Amygdala (tissue), 56 donors: Measurements from ENCODE around the gene RASAL1.
"Not testable (repeated sequence)": the region's sequence is repeated elsewhere in the genome, so short reads cannot be mapped to it uniquely, and the experiment has no call there.

Source experiments
- DNase-seq, 56 donors: peaks; one replicate each; lab custom pipeline; 2025; lab: John Stamatoyannopoulos, UW

The RASAL1 gene

DNA sequence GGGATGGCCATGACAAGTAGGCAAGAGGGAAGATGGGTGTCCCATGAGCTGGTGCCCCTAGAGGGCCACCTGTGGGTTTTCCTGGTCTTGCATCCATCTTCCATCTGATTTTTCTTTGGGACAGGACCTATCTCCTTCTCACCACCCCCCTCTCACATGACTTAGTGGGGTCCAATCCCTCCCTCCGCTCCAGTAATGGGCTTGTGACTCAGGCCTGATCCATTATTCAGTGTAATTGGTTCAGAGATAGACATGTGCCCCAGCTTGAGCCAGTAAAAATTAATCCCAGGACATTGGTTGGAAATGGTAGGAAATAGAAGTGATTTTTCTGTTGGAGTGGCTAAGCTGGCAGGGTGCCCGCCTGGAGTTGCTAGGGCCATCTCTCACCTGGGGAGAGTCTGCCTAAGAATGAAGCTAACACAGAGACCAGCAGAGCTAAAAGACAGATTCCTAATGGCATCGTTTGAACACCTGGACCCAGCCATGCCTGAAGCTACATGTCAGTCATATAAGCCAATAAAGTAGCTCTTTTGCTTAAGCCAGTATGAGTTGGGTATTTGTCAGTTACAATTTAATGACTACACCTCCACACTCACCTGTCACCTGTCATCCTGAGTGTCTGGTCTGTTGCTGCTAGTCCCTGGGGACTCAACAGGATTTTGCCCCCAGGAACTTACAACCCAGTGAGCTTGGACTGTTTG is 14.7 kb downstream of the RASAL1 start:
- peak in 4 of 56 donors; percentile 7 to 48 (median 20) for DNase-seq

DNA sequence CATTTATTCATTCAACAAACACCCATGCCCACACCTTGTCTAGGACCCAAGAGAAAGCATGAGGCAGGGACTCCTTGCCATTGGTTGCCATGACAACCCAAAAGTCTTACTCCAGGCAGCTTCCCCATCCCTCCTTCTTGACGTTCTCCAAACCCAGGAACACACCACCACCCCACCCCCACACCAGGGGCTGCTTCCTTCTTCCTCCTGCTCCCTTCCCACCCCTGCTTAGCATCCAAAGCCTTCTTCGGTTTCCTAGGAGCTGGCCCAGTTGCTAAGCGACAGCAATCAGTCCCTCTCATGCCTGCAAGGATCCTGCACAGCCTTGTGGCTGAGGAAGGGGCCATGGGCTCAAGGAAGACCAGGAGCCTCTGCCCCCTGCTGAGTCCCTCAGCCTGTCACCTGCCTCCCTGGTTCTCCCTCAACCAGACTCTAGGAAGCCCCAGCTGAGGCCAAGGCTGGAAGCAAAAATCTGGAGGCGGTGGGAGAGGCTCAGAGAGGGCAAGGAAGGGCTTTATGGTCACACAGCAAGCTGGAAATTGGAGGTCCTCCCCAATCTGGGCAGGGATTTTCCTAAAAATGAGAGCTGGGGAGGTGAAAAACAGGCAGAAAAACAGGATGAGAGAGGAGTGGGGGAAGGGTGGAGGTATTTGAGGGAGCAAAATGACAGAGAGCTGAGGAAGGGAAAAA is 15.4 kb downstream of the RASAL1 start:
- peak in 35 of 56 donors; percentile 13 to 82 (median 51) for DNase-seq

DNA sequence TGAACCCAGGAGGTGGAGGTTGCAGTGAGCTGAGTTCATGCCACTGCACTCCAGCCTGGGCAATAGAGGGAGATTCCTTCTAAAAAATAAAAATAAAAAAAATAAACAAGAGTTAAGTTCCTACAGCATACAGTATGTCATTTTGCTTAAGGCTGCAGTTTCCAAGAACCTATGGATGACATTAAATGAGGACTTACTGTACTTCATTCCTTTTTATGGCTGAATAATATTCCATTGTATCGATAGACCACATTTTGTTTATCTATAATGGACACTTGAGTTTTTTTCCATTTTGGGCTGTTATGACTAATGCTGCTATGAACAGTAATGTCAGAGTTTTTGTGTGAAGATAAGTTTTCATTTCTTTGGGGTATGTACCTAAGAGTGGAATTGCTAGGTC is 17.4 kb downstream of the RASAL1 start:
- DNase-seq: no peak

DNA sequence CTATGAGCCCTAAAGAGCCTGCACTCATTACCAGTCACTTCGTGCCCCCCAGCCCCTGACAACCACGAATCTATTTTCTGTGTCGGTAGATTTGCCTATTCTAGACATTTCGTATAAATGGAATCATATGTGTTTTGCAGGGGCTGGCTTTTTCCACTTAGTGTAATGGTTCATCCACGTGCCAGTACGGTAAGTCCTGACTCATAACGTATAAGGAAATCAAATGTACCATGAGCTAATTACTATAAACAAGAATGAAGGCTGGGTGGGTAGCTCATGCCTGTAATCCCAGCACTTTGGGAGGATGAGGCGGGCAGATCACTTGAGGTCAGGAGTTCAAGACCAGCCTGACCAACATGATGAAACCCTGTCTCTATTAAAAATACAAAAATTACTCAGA is 17.9 kb downstream of the RASAL1 start:
- not testable (repeated sequence) for DNase-seq

DNA sequence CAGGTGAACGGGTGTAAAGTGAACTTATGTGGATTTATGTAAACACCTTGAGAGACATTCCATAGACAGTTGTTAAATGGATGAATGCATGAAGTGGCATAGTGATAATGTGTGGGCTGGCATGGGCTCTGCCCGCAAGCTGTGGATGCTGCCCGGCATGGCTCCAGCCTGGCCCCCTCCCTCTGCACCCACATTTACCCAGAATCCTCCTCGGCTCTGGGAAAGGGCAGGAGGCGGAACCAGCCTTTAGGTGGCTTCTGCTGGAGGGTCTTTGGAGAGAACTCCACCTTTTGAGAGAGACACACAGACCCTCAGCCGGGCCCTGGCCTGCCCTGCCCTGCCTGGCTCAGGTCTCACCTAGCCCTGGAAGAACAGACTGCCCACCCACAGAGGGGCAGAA is 18.7 kb downstream of the RASAL1 start:
- DNase-seq: peak in 11 of 56 donors; percentile 22 to 62 (median 36)

DNA sequence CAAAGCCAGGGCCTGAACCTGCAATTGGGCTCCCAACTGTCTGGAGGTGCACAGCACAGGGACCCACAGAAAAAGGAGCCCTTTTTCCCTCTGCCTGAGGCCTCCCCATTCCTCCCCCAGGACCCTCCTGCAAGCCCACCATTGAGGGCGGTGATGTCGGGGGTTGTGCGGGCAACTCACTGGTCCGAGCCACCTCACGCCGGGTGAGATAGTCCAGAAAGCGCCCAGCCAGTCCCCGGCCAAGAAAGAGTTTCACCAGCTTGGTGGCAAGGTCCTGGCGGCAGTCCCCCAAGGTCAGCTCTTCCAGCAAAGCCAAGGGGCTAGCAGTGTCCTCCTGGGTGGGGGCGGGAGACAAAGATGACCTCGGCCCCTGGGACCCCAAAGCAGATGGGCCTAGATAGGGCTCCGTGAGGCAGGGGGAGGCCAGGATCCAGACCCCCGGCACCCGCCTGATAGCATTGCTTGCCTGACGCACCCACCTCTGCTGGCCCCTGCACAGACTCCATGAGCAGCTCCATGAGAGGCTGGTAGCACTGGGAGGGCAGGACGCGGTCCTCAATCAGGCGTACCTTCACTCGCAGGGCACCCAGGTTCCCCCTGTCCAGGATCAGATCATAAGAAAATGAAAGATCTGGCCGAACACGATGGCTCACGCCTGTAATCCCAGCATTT is 20.0 kb downstream of the RASAL1 start:
- DNase-seq: no peak

DNA sequence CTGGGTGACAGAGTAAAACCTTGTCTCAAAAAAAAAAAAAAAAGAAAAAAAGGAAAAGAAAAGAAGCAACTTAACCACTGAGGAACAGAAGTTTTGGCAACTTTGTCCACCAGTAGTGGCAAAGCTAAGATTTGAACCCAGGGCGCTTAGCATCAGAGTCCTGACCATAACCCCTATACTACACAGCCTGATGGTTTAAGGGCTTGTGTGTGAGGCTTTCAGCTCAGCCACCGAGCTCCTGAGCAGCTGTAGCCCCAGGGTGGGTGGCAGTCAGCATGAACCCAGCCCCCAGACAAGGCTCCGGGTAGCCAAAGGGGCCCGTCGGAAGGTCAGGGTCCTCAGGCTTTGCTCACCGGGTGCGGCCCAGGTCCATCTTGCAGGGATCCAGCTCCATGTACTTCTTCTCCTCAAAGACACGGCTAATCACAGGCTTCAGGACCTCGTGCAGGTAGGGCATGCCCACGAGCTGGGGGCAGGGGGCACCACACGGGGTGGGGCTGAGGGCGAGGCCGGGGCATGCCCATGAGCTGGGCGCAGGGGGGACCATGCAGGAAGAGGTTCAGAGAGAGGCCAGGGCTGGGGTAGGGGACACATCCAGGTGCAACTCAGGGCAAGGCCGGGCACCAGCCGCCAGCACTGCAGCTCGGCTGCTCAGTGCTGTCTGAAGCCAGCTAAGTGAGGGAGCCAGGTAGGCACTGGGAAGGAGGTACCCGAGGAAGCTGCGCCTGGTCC is 20.9 kb downstream of the RASAL1 start:
- no peak for DNase-seq

DNA sequence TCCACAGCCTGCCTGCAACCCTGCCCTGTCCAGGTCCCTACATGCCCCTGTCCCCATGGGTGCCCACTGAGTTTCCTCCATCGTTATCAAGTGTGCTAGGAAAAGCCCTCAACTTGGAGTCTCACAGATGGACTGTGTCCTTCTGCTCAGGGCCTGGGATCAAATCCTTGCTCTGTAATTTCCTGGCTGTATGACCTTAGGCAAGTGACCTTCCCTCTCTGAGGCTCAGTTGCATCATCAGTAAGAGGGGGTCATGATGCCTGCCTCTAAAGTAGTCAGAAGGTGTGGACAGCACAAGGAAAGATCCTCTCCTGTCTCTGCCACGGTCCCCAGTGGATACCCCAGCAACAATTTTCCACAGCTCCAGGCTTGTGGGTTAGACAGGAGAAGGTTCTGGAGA is 22.2 kb downstream of the RASAL1 start:
- DNase-seq: no peak

DNA sequence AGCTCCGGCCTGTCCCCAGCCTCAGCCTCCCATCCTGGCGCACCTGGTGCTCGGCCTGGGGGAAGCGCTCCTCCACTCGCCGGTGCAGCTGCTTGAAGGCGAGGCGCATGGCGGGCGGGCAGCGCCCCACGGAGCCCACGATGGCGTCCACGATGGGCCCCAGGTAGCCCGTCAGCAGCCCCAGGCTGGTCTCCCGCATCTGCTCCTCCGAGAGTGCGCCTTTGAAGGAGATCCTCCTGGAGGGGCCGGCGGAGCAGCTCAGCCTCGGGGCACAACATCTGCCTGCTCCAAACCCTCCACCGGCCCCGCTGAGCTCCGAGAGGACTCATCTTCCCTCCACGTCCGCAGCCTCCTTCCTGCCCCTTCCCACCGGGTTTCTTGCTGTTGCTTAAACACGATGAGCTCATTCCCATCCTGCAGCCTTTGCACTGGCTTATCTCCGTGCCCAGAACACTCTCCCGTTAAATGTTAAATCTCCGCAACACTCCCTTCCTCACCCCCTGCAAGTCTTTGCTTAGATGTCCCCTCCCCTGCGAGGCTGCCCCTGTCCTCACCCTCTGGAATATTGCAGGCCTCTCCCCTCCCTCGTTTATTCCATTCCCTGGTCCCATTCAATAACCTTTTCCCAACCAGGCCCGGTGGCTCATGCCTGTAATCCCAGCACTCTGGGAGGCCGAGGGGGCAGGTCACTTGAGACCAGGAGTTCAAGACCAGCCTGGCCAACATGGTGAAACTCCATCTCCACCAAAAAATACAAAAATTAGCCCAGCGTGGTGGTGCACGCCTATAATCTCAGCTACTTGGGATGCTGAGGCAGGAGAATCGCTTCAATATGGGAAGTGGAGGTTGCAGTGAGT is 23.3 kb downstream of the RASAL1 start:
- no peak for DNase-seq

DNA sequence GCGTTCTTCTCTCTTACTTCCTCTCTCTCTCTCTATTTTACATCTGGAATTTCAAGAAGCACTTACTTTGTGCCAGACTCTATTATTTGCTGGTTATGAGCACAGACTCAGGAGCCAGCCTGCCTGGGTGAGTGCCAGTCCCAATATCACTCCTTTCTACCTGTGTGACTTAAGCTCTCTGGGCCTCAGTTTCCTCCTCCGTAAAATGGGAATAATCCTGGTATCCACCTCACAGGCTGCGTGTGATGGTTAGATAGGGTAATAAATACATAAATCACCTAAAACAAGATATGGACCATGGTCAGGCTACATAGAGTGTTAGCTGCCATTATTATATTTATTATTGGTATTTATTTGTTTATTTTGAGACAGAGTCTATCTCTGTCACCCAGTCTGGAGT is 24.3 kb downstream of the RASAL1 start:
- no peak for DNase-seq

DNA sequence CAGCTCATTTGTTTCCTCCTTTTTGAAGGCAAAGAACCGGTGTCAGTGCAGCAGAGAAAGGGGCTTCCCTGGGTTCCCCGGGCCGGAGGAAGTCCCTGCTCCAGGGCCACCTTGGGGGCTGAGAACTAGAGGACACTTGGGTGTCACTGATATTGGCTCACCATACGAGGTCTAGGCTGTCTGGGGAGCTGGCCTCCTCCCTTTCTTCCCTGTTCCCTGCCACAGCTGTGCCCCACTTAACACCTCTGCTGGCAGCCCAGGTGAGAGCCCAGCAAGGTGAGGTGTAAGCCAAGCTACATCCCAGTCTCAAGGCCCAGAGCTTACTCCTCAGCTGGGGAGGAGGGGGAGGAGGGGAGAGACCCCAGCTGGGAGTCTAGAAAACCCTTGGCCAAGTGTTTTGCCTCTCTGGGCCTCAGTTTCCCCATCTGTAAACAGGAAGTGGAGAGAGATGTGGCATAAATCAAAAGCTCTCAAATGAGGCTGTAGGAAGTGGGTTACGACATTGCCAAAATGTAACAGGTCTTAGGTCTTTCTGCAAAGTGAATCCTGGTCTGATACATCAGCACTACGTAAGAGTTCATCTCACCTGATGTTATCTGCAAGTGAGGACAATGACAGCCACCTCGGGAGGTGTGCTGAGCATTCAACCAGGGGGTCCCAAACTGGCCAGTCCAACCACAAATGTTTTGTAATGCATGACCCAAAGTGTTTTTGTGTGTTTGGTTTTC is 25.5 kb downstream of the RASAL1 start:
- DNase-seq: no peak

DNA sequence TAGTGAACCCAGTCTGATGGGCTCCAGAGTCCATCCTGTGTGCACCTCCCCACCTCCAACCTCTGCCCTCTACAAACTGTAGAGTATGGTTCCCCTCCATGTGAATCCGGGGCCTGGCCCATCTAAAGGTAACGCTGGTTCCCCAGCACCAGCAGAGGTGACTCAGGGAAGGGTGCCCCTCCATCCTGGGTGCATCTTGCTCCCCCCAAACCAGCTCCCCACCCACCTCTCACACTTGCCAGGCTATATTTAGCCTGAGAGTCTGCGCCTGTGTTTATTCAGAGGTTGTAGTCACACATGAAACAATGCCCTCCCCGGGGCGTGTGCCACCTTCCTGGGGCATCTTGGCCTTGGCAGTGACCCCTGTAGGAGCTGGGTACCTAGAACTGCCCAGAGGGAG is 26.2 kb downstream of the RASAL1 start:
- DNase-seq: peak in 1 of 56 donors; percentile 14

DNA sequence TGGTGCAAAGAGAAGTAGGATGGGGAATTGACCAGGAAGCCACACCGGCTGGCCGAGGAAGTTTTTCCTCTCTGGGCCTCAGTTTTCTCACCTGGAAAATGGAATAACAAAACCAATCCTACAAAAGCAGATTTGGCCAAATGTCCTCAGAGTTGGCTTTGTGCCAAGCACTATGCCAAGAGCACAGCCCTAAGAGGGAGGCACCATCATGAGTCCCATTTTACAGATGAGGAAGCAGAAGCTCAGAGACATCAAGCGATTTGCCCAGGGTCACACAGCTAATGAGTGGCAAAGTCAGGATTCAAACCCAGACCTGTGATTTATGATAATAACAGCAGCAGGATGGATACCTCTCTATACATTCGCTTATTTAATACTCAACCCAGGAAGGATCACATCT is 27.3 kb downstream of the RASAL1 start:
- no peak for DNase-seq

DNA sequence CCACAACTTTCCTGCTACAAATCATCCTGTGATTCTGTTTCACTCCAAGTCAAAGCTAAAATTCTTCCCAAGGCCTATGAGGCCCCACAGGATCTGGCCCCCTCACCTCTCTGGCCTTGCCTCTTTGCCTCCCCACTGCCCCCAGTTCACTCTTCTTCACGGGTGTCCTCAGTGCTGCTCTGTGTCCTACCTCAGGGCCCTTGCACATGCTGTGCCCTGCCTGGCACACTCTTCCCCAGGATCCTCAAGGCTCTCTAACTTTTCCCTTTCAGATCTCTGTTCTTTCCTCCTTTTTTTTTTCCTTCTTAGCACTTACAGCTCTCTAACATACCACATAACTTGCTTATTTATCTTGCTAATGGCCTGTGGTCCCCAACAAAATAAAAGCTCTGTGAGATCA is 29.2 kb downstream of the RASAL1 start:
- DNase-seq: no peak

DNA sequence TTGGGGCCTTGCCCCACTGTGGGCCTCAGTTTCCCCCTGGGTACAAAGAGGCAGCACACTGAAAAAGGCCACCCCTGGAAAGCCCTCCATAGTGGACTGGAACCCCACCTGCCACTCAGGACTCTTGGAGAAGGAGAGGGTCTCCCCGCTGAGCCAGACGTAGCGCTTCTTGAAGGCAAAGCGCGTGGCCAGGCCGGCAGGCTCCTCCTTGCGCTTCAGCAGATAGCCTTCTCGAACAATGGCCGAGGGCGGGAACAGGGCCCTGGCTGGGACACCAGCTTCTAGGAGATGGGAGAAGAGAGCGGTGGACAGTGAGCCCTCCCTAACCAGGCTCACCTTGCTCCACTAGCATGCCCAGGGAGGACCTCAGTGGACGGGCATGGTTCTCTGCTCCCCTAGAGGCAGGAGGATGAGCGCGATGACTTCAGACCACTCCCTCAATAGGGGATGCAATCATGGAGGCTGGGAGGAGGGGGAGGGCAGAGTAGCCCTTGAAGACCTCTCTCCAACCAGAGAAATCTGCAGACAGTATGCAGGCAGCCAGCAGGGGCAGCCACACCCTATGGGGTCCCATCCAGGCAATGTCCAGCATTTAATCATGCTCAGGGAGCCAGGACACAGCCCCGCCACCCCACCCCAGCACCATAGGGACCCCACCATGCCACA is 29.8 kb downstream of the RASAL1 start:
- no peak for DNase-seq

DNA sequence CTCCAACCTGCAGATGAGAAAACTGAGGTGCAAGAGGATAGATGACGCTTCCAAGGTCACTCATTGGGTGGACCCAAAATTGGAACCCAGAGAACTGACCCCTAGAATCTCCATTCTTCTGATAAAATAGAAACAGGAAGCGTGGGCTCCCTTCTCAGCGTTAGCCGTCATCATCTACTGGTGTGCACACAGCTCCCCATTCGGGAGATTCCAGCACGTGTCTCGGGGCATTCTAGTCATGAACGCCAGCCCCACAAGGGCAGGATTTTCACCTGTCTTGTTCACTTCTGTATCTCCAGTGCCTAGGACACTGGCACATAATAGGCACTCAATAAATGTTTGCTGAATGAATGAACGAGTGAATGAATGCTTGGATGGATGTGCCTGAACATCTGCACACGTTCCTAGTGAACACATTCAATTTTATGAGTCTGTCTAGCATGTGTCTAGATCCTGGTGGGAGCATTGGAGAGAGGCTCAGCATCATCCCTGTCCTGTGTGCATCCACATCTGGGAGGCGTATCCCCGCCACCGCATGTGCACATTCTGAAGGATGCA is 30.5 kb downstream of the RASAL1 start:
- DNase-seq: no peak

DNA sequence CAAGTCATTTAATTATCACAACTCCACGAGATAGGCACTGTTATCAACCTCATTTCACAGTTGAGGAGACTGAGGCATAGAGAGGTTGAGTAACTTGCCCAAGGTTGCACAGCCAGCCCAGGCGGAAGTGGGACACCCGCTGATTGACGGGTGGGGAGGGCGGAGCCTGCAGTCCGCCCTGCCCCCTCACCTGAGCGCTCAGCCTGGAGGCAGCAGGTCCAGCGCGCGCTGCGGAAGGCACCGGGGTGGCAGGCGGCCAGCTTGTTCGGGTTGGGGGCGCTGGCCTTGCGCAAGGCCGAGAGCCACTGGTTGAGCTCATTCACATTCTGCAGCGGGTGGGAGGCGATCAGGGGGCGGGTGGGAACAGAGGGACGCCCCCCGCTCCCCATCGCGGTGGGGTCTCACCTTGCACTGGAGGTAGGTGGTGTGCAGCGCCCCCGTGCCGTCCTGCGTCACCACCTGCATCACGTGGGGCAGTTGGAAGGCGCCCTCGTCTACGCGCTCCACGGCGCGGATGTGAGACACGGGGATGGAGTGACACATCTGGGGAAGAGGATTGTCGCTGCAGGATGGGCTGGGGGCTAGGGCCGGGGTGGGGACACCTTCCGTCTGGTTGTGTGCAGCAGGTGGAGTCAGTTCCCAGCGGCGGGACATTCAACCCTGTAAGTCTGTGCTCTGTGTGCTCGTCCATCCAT is 31.7 kb downstream of the RASAL1 start:
- DNase-seq: peak in 7 of 56 donors; percentile 11 to 43 (median 22)

DNA sequence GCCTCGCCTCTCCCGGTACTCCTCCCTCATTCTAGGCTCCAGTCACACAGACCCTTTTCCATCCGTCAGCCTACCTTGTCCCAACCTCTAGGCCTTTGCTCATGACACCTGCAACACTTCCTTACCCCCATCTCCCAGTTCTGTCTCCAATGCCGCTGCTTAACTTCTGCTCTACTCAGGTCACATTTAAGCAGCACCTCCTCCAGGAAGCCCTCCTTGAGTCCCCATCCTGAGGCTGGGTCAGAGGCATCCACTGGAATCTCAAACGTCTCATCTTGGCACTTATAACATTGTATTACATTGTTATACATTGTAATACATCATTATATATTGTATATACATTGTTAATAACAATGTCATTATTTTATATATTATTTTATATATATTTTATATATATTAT is 32.8 kb downstream of the RASAL1 start:
- no peak for DNase-seq
